Adrenal gland (tissue), 5 donors: ENCODE data around the gene DOCK1.

Source experiments
- CTCF ChIP-seq, 6 experiments: fragments of 450-650 bp in 4 of 6; fragments of 200-600 bp in 2 of 6; sonication (generic) in 1 of 6; IDR thresholded peaks; 1 replicate in 5 of 6; 2 replicates in 1 of 6; pipeline versions ENCODE4 v1.5.1 to v1.8.0; 2016 to 2021; ENCODE audit warnings: antibody characterized with exemption in 6 of 6, mild to moderate bottlenecking in 2 of 6, moderate library complexity in 1 of 6
- POLR2A ChIP-seq, 2 donors: fragments of 450-650 bp; IDR thresholded peaks; one replicate each; pipeline ENCODE4 v1.6.1; 2017; ENCODE audit warnings: antibody characterized with exemption in 2 of 2, mild to moderate bottlenecking in 2 of 2, moderate library complexity in 1 of 2
- donor health status: DM: no; HTN: no; CAD: no.

- no peak for TF ChIP-seq CTCF (IDR thresholded peaks at IDR 0.05)
- TF ChIP-seq POLR2A (IDR thresholded peaks at IDR 0.05): no peak
These were observed 357.4 kb downstream of the DOCK1 start for GRCh38 chr10:127262606-127263005.
